GM12878 (cell line): ENCODE results near the gene WFDC9. TPM values are rescaled to one million over a fixed set of nuclear protein-coding genes. Genes with fewer than 3 reads are reported as not detected.
"Not testable (repeated sequence)": the region's sequence is repeated elsewhere in the genome, so short reads cannot be mapped to it uniquely, and the experiment has no call there.

ENCODE experiments used
- ATAC-seq: fragments of 200-7000 bp; cut with Tn5 transposase; 3 replicates; pipeline ENCODE4 v1.9.1; 2020; ENCODE audit warnings: mild to moderate bottlenecking, moderate library complexity
- BruUV-seq: library from RNA; stranded (reverse); fragments of 400-500 nt; replicated peaks from 2 replicates; lab custom pipeline; 2021; lab: Mats Ljungman, UMichigan
- CTCF ChIA-PET: fragments of 300-600 bp; sonication (Branson Sonifier 250); formaldehyde crosslinking; extraction: SDS; loops from one replicate; lab custom pipeline; 2021; ENCODE audit warnings: inconsistent platforms; lab: Yijun Ruan, JAX
- POLR2A ChIA-PET: fragments of 350-600 bp; formaldehyde crosslinking; extraction: SDS; loops from one replicate; lab custom pipeline; 2021; ENCODE audit warnings: inconsistent platforms; lab: Charles Lee
- RAD21 ChIA-PET: fragments of 300-600 bp; sonication (Branson Sonifier 250); formaldehyde crosslinking; loops from one replicate; lab custom pipeline; 2023; ENCODE audit warnings: antibody characterized with exemption; ENCODE audit not compliant: unreplicated experiment; lab: Charles Lee
- SMC1A ChIA-PET: fragments of 300-600 bp; sonication (Branson Sonifier 250); formaldehyde crosslinking; loops from one replicate; lab custom pipeline; 2023; ENCODE audit not compliant: unreplicated experiment, uncharacterized antibody; lab: Charles Lee
- DNase-seq: peaks from one replicate; pipeline ENCODE4 v3.0.0-alpha.2; 2011; ENCODE audit warnings: low read depth, low spot score
- FAIRE-seq: peaks from 3 replicates; lab custom pipeline; 2011; peaks lifted over from hg19 to GRCh38; lab: Jason Lieb, UNC
- H2AFZ ChIP-seq: 2 replicates; pipeline ENCODE4 v1.6.0; 2011; ENCODE audit warnings: low read depth, low read length, control low read depth; ENCODE audit not compliant: control insufficient read depth
- H3K27ac ChIP-seq: 2 replicates; pipeline ENCODE4 v1.5.1; 2011; ENCODE audit warnings: control low read depth; ENCODE audit not compliant: control insufficient read depth, insufficient read depth
- H3K27me3 ChIP-seq, 2 experiments: replicated peaks in 1 of 2; 2 replicates each; pipeline versions ENCODE4 v1.6.0 to v1.6.1; 2011; ENCODE audit warnings: low read length in 1 of 2; ENCODE audit not compliant: control insufficient read depth in 2 of 2, insufficient read depth in 2 of 2
- H3K36me3 ChIP-seq, 2 experiments: 2 replicates each; pipeline ENCODE4 v1.5.1; 2011; ENCODE audit warnings: low read length in 1 of 2; ENCODE audit not compliant: control insufficient read depth in 2 of 2, insufficient read depth in 2 of 2
- H3K4me1 ChIP-seq: 2 replicates; pipeline ENCODE4 v1.6.1; 2011; ENCODE audit warnings: mild to moderate bottlenecking, low read length, moderate library complexity, mixed read lengths; ENCODE audit not compliant: control insufficient read depth, insufficient read depth
- H3K4me2 ChIP-seq: 2 replicates; pipeline ENCODE4 v1.6.0; 2011; ENCODE audit warnings: control low read depth; ENCODE audit not compliant: control insufficient read depth, insufficient read depth
- H3K4me3 ChIP-seq: fragments of 200-600 bp; sonication (generic); 2 replicates; pipeline ENCODE4 v1.5.1; 2016
- H3K79me2 ChIP-seq: 2 replicates; pipeline ENCODE4 v1.6.0; 2011; ENCODE audit warnings: low read length; ENCODE audit not compliant: control insufficient read depth, insufficient read depth
- H3K9ac ChIP-seq: 2 replicates; pipeline ENCODE4 v1.8.0; 2011; ENCODE audit warnings: low read length, control low read depth, mixed read lengths; ENCODE audit not compliant: control insufficient read depth, insufficient read depth
- H3K9me3 ChIP-seq: replicated peaks from 3 replicates; pipeline ENCODE4 v1.5.1; 2011; ENCODE audit warnings: mild to moderate bottlenecking, low read length; ENCODE audit not compliant: control insufficient read depth, insufficient read depth
- H4K20me1 ChIP-seq: 2 replicates; pipeline ENCODE4 v1.6.0; 2011; ENCODE audit not compliant: control insufficient read depth, insufficient read depth
- CHD4 ChIP-seq: fragments of 200-600 bp; sonication (generic); IDR thresholded peaks from 2 replicates; pipeline ENCODE4 v1.6.1; 2016; ENCODE audit warnings: mild to moderate bottlenecking
- CREM ChIP-seq: IDR thresholded peaks from 2 replicates; pipeline ENCODE4 v1.6.1; 2014; ENCODE audit warnings: antibody characterized with exemption, low read depth
- HCFC1 ChIP-seq: fragments of 150-350 bp; IDR thresholded peaks from 2 replicates; pipeline ENCODE4 v1.6.1; 2014; ENCODE audit warnings: low read length
- MEF2B ChIP-seq: fragments of 450-650 bp; IDR thresholded peaks from 2 replicates; pipeline ENCODE4 v1.6.1; 2018; ENCODE audit warnings: mild to moderate bottlenecking, moderate library complexity; ENCODE audit not compliant: partially characterized antibody, poor library complexity, severe bottlenecking
- NRF1 ChIP-seq: conservative IDR thresholded peaks from 2 replicates; pipeline ENCODE4 v1.6.1; 2011; ENCODE audit warnings: mild to moderate bottlenecking, low read depth, low read length, improper control_type of control experiment
- RBBP5 ChIP-seq: fragments of 200-600 bp; sonication (generic); conservative IDR thresholded peaks from 2 replicates; pipeline ENCODE4 v1.6.1; 2016
- RCOR1 ChIP-seq: conservative IDR thresholded peaks from 2 replicates; pipeline ENCODE4 v1.6.1; 2012; ENCODE audit warnings: low read depth, low read length, improper control_type of control experiment
- SIN3A ChIP-seq: IDR thresholded peaks from 2 replicates; pipeline ENCODE4 v1.6.1; 2012; ENCODE audit warnings: low read depth, low read length, improper control_type of control experiment
- SIX5 ChIP-seq: IDR thresholded peaks from 2 replicates; pipeline ENCODE4 v1.6.1; 2011; ENCODE audit warnings: mild to moderate bottlenecking, low read depth, low read length, moderate library complexity; ENCODE audit not compliant: severe bottlenecking
- SMC3 ChIP-seq: IDR thresholded peaks from 2 replicates; pipeline ENCODE4 v1.6.1; 2011; ENCODE audit warnings: low read length, improper control_type of control experiment, borderline replicate concordance
- STAT3 ChIP-seq: IDR thresholded peaks from 2 replicates; pipeline ENCODE4 v1.6.1; 2011; ENCODE audit warnings: low read depth, low read length, improper control_type of control experiment
- SUPT20H ChIP-seq: IDR thresholded peaks from 2 replicates; pipeline ENCODE4 v1.6.1; 2011; ENCODE audit warnings: low read depth, mild to moderate bottlenecking, low read length, moderate library complexity, borderline replicate concordance; ENCODE audit not compliant: control insufficient read depth
- TCF3 ChIP-seq: IDR thresholded peaks from 2 replicates; pipeline ENCODE4 v1.6.1; 2012; ENCODE audit warnings: low read depth, mild to moderate bottlenecking, low read length, borderline replicate concordance; ENCODE audit not compliant: insufficient read depth
- ZNF384 ChIP-seq: IDR thresholded peaks from 2 replicates; pipeline ENCODE4 v1.6.1; 2012; ENCODE audit warnings: low read depth, mild to moderate bottlenecking, low read length, improper control_type of control experiment, borderline replicate concordance
- WGBS: methylation state at CpG from one replicate; pipeline ENCODE4 v1.1.6; 2016; ENCODE audit warnings: low lambda C conversion rate; ENCODE audit not compliant: insufficient replicate concordance, insufficient coverage; ENCODE audit errors: missing lambda C conversion rate; 5-methylcytosine and 5-hydroxymethylcytosine counted together
- in situ Hi-C: fragments of 300-500 bp; cut with MboI; formaldehyde crosslinking; loops from 9 replicates; pipeline ENCODE4 v1.14.3; 2018; ENCODE audit warnings: mixed read lengths
- intact Hi-C: fragments of 100-400 bp; cut with micrococcal nuclease; formaldehyde crosslinking; loops from one replicate; pipeline ENCODE4 v1.14.2; 2022; ENCODE audit not compliant: unreplicated experiment
- polyA plus RNA-seq, 11 experiments: library from polyadenylated mRNA; depleted of rRNA in 4 of 11; unstranded in 6 of 11; stranded (reverse) in 5 of 11; fragments of >200 nt; fragmentation: Nextera tagmentation in 4 of 11; fragmentation: Illumina TruSeq in 1 of 11; extraction: Ambion mirVana in 4 of 11; extraction: Trizol in 1 of 11; gene quantifications; 1 replicate in 1 of 11; 2 replicates in 10 of 11; pipeline versions ENCODE4 v1.2.1 to v1.2.3, GENCODE V29; 2011 to 2016; ENCODE audit warnings: inconsistent platforms in 2 of 11, missing spikeins in 2 of 11, low read depth in 1 of 11
- total RNA-seq, 4 experiments: library from RNA; depleted of rRNA in 3 of 4; stranded (reverse); fragments of >200 nt in 3 of 4; fragmentation: Illumina TruSeq in 1 of 4; extraction: Trizol in 1 of 4; gene quantifications; 2 replicates each; pipeline versions ENCODE4 v1.2.1 to v1.2.3, GENCODE V29; 2013 to 2021

WFDC9 gene
- total and polyA plus RNA-seq, 10 of the 15 experiments (the other 5 are each of a cell fraction or from before 2014, with no cell fraction given) = not detected

GRCh38 chr20:45588800-45589199, 42.3 kb downstream of the WFDC9 start:
- POLR2A ChIA-PET = no interaction called here
- Histone ChIP-seq H3K79me2 (no peaks in the 10 kb centered on the region), H3K27me3 (no peaks in the 10 kb centered on the region; a peak in 2 of 4 replicates), H3K4me2 (no peak overlapping the region), H3K27ac (no peak overlapping the region), H3K9ac (no peak overlapping the region), H3K9me3 (no peaks in the 10 kb centered on the region), H4K20me1 (no peaks in the 10 kb centered on the region), H3K4me3 (no peak overlapping the region), H2AFZ (no peak overlapping the region), H3K4me1 (no peaks in the 10 kb centered on the region), H3K36me3 (no peaks in the 10 kb centered on the region)
- DNase-seq (no peak), ATAC-seq (no peak), FAIRE-seq (no peak)
- RAD21 ChIA-PET = no interaction called here
- in situ Hi-C loops (no loop called here), intact Hi-C loops (no loop called here)
- TF ChIP-seq MEF2B (no peak), NRF1 (no peak), SMC3 (no peak), HCFC1 (no peak), STAT3 (no peak), ZNF384 (no peak), TCF3 (no peak), RCOR1 (no peak), RBBP5 (no peak), SIN3A (no peak), SIX5 (no peak), CREM (no peak), CHD4 (no peak), SUPT20H (no peak)
- CTCF ChIA-PET = interaction anchor here (1.4 kb wide), 2 partner anchors 29 to 182 kb away, joined by 3 to 8 read pairs; no protein-coding TSS in a partner anchor
- WGBS = 0% methylated on average over 1 of the region's 2 CpGs
- SMC1A ChIA-PET = no interaction called here
- BruUV-seq = no TSS peak

GRCh38 chr20:45585986-45586385, 45.1 kb downstream of the WFDC9 start:
- H2AFZ ChIP-seq, H3K9ac ChIP-seq, H3K9me3 ChIP-seq, H4K20me1 ChIP-seq, BruUV-seq, H3K4me2 ChIP-seq, intact Hi-C loops, H3K36me3 ChIP-seq, H3K27me3 ChIP-seq, FAIRE-seq, H3K79me2 ChIP-seq, in situ Hi-C loops, CTCF ChIA-PET, H3K4me3 ChIP-seq, H3K4me1 ChIP-seq, ATAC-seq, H3K27ac ChIP-seq, POLR2A ChIA-PET, DNase-seq, SMC1A ChIA-PET, RAD21 ChIA-PET: not testable (repeated sequence)
- WGBS = 39% methylated on average over 5 of the region's 5 CpGs

- ATAC-seq, H3K36me3 ChIP-seq, DNase-seq, H3K27me3 ChIP-seq, SMC1A ChIA-PET, H3K9me3 ChIP-seq, H3K27ac ChIP-seq, H3K4me2 ChIP-seq, FAIRE-seq, H3K4me3 ChIP-seq, RAD21 ChIA-PET, H2AFZ ChIP-seq, in situ Hi-C loops, H4K20me1 ChIP-seq, intact Hi-C loops, H3K4me1 ChIP-seq, H3K9ac ChIP-seq, H3K79me2 ChIP-seq, POLR2A ChIA-PET, BruUV-seq: not testable (repeated sequence)
- WGBS = 52% methylated on average over 5 of the region's 5 CpGs
- CTCF ChIA-PET = interaction anchor here (1.1 kb wide), 1 partner anchor 10 kb away, joined by 3 read pairs; no protein-coding TSS in a partner anchor
Measured at GRCh38 chr20:45584294-45584693, 46.8 kb downstream of the WFDC9 start.
